Transverse colon (tissue), 4 donors: ENCODE results near the gene PRDX3. TPM values are rescaled to one million over a fixed set of nuclear protein-coding genes. Genes with fewer than 3 reads are reported as not detected.

Source experiments
- DNase-seq: peaks from one replicate; pipeline ENCODE4 v3.0.0-alpha.2; 2019
- H3K27ac ChIP-seq, 4 donors: fragments of 200-600 bp; sonication (generic); 2 replicates each; pipeline ENCODE4 v1.5.1; 2016 to 2018; ENCODE audit warnings: inconsistent platforms in 4 of 4
- H3K27me3 ChIP-seq: fragments of 200-600 bp; sonication (generic); 2 replicates; pipeline ENCODE4 v1.5.1; 2017; ENCODE audit warnings: inconsistent platforms
- H3K36me3 ChIP-seq, 4 donors: fragments of 200-600 bp; sonication (generic); 2 replicates each; pipeline ENCODE4 v1.5.1; 2017 to 2019; ENCODE audit warnings: inconsistent platforms in 4 of 4
- H3K4me1 ChIP-seq, 4 donors: fragments of 200-600 bp; sonication (generic); 2 replicates each; pipeline ENCODE4 v1.5.1; 2017 to 2020; ENCODE audit warnings: inconsistent platforms in 4 of 4
- H3K4me3 ChIP-seq, 4 donors: fragments of 200-600 bp; sonication (generic); 1 replicate in 1 of 4; 2 replicates in 3 of 4; pipeline versions ENCODE4 v1.5.1 to v1.6.1; 2017 to 2019; ENCODE audit warnings: inconsistent platforms in 4 of 4
- H3K9me3 ChIP-seq, 2 donors: fragments of 200-600 bp; sonication (generic); 2 replicates each; pipeline ENCODE4 v1.5.1; 2017 to 2019; ENCODE audit warnings: inconsistent platforms in 2 of 2
- EP300 ChIP-seq: sonication (generic); formaldehyde crosslinking; IDR thresholded peaks from one replicate; pipeline ENCODE4 v1.6.1; 2017; ENCODE audit warnings: antibody characterized with exemption, low read depth
- POLR2A ChIP-seq: fragments of 450-650 bp; IDR thresholded peaks from one replicate; pipeline ENCODE4 v1.6.1; 2016; ENCODE audit warnings: antibody characterized with exemption, mild to moderate bottlenecking, moderate library complexity
- POLR2AphosphoS5 ChIP-seq, 3 donors: sonication (generic); formaldehyde crosslinking; IDR thresholded peaks; one replicate each; pipeline ENCODE4 v1.6.1; 2016; ENCODE audit warnings: antibody characterized with exemption in 3 of 3
- WGBS, 2 donors: methylation state at CpG; one replicate each; pipeline ENCODE4 v1.1.5; 2018; ENCODE audit warnings: low coverage in 1 of 2; 5-methylcytosine and 5-hydroxymethylcytosine counted together
- in situ Hi-C, 4 donors: fragments of 200-750 bp; cut with MboI; loops; one replicate each; pipeline versions ENCODE4 v1.15.0 to v1.15.1; 2017; ENCODE audit warnings: low sequenced_read_pairs in 3 of 4, low pct_ligation_motif_present in 1 of 4, low pct_unique_long_range_greater_than_20kb in 1 of 4
- intact Hi-C: fragments of 100-400 bp; cut with DNase I; formaldehyde crosslinking; loops from one replicate; pipeline ENCODE4 v1.15.1; 2023; ENCODE audit warnings: low total_unique reads
- total RNA-seq, 4 donors: library from RNA; depleted of rRNA; stranded (reverse); fragments of >200 nt; gene quantifications; one replicate each; pipeline ENCODE4 v1.1.0, GENCODE V29; 2016
- TF ChIP-seq, protein P1 (sequence below), 5 experiments: fragments of 200-600 bp in 3 of 5; fragments of 450-650 bp in 2 of 5; sonication (generic) in 3 of 5; IDR thresholded peaks; 1 replicate in 2 of 5; 2 replicates in 3 of 5; pipeline ENCODE4 v1.5.1; 2016 to 2017; ENCODE audit warnings: antibody characterized with exemption in 5 of 5, inconsistent platforms in 3 of 5, mild to moderate bottlenecking in 2 of 5, moderate library complexity in 1 of 5

The PRDX3 gene
- total RNA-seq, 4 donors from 2014 or later = 24.7 to 141 (median 78.9) TPM

DNA sequence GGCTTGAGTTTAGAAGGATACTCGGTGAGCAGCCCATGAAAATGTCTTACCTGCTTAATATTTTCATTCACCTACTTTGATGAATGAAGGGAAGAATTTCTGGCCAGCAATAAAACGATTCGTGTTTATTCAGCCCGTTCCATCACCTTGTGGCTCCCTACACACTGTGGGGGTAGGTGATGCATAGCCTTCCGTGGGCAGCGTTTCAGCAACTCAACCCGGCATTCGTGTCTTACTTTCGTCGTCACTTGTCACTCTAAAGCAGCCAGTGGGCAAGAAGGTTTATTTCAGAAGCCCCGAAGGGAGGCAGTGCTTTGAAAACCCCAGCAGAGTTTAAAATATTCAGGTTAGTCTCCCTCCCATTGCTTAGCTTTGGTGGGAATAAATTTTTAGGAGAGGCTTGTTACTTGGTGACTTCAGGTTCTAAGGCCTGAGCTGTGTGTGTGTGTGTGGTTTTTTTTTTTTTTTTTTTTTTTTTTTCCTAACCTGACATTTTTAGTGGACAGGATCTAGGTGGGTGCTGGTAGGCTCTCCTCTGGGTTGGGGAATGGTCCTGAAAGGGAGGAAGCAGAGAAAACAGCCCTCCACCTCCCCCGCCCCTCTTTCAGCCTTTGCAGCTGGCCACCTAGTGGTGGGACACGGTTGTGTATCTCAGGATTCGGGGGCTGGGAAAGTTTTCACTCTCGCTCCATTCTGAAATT, 30.6 kb upstream of the PRDX3 start:
- DNase-seq = peak; percentile 60
- H3K4me1 ChIP-seq = peaks cover 11 to 66% (median 39%) of the 10 kb centered on the region in 4 donors
- WGBS, 2 donors = 0 to 14% methylated on average over 1 to 15 of the region's 15 CpGs
- no peaks in the 10 kb centered on the region for H3K36me3 ChIP-seq
- peak overlapping the region; percentile 25 to 95 (median 83) for H3K4me3 ChIP-seq
- no peaks in the 10 kb centered on the region for H3K9me3 ChIP-seq
- H3K27me3 ChIP-seq = peaks cover 9% of the 10 kb centered on the region
- in situ Hi-C loops = loop anchor here in 1 of 4 donors (10.0 kb wide), 2 partner anchors 206 to 236 kb away; no protein-coding TSS in a partner anchor
- no peak for TF ChIP-seq POLR2A
- TF ChIP-seq, protein P1, sequence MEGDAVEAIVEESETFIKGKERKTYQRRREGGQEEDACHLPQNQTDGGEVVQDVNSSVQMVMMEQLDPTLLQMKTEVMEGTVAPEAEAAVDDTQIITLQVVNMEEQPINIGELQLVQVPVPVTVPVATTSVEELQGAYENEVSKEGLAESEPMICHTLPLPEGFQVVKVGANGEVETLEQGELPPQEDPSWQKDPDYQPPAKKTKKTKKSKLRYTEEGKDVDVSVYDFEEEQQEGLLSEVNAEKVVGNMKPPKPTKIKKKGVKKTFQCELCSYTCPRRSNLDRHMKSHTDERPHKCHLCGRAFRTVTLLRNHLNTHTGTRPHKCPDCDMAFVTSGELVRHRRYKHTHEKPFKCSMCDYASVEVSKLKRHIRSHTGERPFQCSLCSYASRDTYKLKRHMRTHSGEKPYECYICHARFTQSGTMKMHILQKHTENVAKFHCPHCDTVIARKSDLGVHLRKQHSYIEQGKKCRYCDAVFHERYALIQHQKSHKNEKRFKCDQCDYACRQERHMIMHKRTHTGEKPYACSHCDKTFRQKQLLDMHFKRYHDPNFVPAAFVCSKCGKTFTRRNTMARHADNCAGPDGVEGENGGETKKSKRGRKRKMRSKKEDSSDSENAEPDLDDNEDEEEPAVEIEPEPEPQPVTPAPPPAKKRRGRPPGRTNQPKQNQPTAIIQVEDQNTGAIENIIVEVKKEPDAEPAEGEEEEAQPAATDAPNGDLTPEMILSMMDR (IDR thresholded peaks at IDR 0.05) = peak; percentile 74 to 86 (median 77)
- intact Hi-C loops = loop anchor here (5.0 kb wide), 2 partner anchors 93 to 213 kb away; no protein-coding TSS in a partner anchor
- H3K27ac ChIP-seq = peak overlapping the region; percentile 99 to 100 (median 100)

DNA sequence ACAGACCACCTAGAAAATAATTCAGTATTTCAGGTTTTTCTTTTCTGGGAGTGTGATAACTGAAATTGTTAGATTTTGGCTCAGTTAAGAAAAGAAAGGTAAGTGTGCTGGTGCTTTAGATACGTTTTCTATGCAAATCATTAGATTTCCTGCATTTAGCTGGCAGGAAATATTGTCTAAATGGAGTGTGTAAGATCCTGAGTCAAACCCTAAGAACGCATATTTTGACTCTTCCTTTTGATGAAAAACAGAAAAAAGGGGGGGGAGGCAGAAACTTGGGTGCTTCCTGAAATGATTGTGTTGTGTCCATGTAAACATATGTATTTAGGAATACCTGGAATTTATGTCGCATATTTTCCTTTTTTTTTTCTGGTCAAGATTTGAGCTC, 29.9 kb upstream of the PRDX3 start:
- TF ChIP-seq POLR2AphosphoS5 (IDR thresholded peaks at IDR 0.05) (no peak), EP300 (no peak), POLR2A (no peak)
- TF ChIP-seq, protein P1 (IDR thresholded peaks at IDR 0.05) = no peak
- Histone ChIP-seq H3K4me3 (peak overlapping the region; percentile 25 to 95 (median 83)), H3K4me1 (peaks cover 11 to 61% (median 38%) of the 10 kb centered on the region in 4 donors), H3K27me3 (peaks cover 9% of the 10 kb centered on the region), H3K27ac (peak overlapping the region; percentile 99 to 100 (median 100)), H3K36me3 (no peaks in the 10 kb centered on the region), H3K9me3 (no peaks in the 10 kb centered on the region)
- WGBS, 2 donors = 3 to 8% methylated on average over 3 of the region's 3 CpGs
- DNase-seq = no peak
- intact Hi-C loops (loop anchor here (5.0 kb wide), 2 partner anchors 94 to 214 kb away; no protein-coding TSS in a partner anchor), in situ Hi-C loops (loop anchor here in 1 of 4 donors (10.0 kb wide), 2 partner anchors 206 to 236 kb away; no protein-coding TSS in a partner anchor)

DNA sequence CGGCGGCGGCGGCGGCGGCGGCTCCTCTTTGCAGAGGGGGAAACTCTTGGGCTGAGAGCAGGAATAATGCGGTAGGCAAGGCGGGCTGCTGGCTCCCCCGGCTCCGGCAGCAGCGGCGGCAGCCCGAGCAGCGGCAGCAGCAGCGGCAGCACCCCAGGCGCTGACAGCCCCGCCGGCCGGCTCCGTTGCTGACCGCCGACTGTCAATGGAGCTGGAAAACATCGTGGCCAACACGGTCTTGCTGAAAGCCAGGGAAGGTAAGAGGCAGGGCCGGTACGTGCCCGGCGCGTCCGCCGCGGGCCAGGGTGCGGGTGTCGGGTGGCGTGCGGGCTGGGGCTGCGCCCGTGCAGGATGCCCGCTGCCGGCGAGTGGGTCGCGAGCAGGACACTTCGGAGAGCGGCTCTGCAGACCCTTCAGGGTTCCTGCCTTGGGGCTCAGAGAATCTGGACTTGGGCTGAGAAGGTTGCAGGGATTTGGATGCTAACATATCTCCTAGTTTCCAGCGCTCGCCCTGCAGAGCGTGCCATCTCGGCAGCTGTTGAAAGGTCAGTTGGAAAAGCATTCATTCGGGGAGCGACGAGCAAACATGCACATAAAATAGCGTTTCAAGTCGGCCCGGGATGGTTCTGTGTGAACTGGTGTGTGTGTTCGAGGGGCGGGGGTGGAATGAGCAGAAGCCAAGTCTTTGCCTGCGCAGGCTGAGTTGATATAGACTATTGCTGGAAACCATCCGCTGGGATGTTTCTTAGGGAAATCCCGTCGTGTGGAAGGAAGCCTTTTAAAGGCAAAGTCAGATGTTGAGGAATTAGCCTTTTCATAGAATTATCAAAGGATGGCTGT, 29.3 kb upstream of the PRDX3 start:
- TF ChIP-seq, protein P1 (IDR thresholded peaks at IDR 0.05) = no peak
- no peak for TF ChIP-seq POLR2A
- TF ChIP-seq POLR2AphosphoS5 (IDR thresholded peaks at IDR 0.05) = no peak
- no peak for TF ChIP-seq EP300
- peak overlapping the region; percentile 99 to 100 (median 100) for H3K27ac ChIP-seq
- intact Hi-C loops (loop anchor here (5.0 kb wide), 2 partner anchors 94 to 214 kb away; no protein-coding TSS in a partner anchor), in situ Hi-C loops (loop anchor here in 1 of 4 donors (10.0 kb wide), 2 partner anchors 207 to 237 kb away; no protein-coding TSS in a partner anchor)
- peak; percentile 28 for DNase-seq
- H3K4me1 ChIP-seq = peaks cover 11 to 55% (median 37%) of the 10 kb centered on the region in 4 donors
- 0 to 5% methylated on average over 4 to 60 of the region's 62 CpGs for WGBS, 2 donors
- H3K9me3 ChIP-seq = no peaks in the 10 kb centered on the region
- peak overlapping the region; percentile 73 to 95 (median 88) for H3K4me3 ChIP-seq
- H3K27me3 ChIP-seq = peaks cover 9% of the 10 kb centered on the region
- no peaks in the 10 kb centered on the region for H3K36me3 ChIP-seq

DNA sequence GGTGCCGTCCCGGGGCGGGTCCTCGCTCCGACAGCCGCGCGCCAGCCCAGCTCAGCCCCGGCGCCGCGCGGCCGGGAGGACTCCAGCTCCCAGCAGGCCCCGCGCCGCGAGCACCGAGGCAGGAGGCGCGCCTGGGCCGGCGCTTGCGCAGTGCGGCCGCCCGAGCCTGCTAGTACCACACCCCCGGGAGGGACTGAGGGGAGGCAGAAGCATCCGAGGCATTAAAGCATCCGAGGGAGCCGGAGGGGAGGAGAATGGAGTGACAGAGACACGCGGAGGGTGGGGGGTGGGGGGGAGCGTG, 28.7 kb upstream of the PRDX3 start, which contains the start of gene GRK5:
GRK5 (plus strand) TSS at position 206 of the 301 bp plus-strand sequence. CDS start 347 bp downstream, outside the sequence.
- Histone ChIP-seq H3K27me3 (peaks cover 9% of the 10 kb centered on the region), H3K9me3 (no peaks in the 10 kb centered on the region), H3K4me1 (peaks cover 11 to 48% (median 32%) of the 10 kb centered on the region in 4 donors), H3K36me3 (no peaks in the 10 kb centered on the region), H3K27ac (peak within 1 kb of the TSS; percentile 99 to 100 (median 100)), H3K4me3 (peak within 1 kb of the TSS; percentile 73 to 95 (median 88))
- intact Hi-C loops (loop anchor here (5.0 kb wide), 2 partner anchors 95 to 215 kb away; no protein-coding TSS in a partner anchor), in situ Hi-C loops (loop anchor here in 1 of 4 donors (10.0 kb wide), 2 partner anchors 207 to 237 kb away; no protein-coding TSS in a partner anchor)
- TF ChIP-seq, protein P1 (IDR thresholded peaks at IDR 0.05) = no peak
- TF ChIP-seq POLR2A (peak; percentile 9), EP300 (no peak), POLR2AphosphoS5 (IDR thresholded peaks at IDR 0.05) (peak; percentile 61 to 87 (median 84))
- DNase-seq = peak; percentile 95
- WGBS, 2 donors = 0% methylated on average over 1 of the region's 34 CpGs; no CpG with 5 or more reads in 1 of the 2 donors
